Parathyroid adenoma (tissue), 2 donors: ENCODE results near the gene BCO1.

Experiments
- H2AFZ ChIP-seq: fragments of 300-600 bp; sonication (generic); one replicate; pipeline ENCODE4 v1.7.0; 2017; ENCODE audit warnings: antibody characterized with exemption, mild to moderate bottlenecking
- H3K27ac ChIP-seq: fragments of 300-600 bp; sonication (generic); one replicate; pipeline ENCODE4 v1.7.0; 2017
- H3K27me3 ChIP-seq: fragments of 300-600 bp; sonication (generic); one replicate; pipeline ENCODE4 v1.7.0; 2017; ENCODE audit warnings: low read length; ENCODE audit not compliant: control insufficient read depth, insufficient read depth
- H3K36me3 ChIP-seq: fragments of 300-600 bp; sonication (generic); one replicate; pipeline ENCODE4 v1.7.0; 2017; ENCODE audit warnings: low read length; ENCODE audit not compliant: control insufficient read depth, insufficient read depth
- H3K4me1 ChIP-seq: fragments of 300-600 bp; sonication (generic); one replicate; pipeline ENCODE4 v1.7.0; 2017; ENCODE audit warnings: control low read depth
- H3K4me2 ChIP-seq: fragments of 300-600 bp; sonication (generic); one replicate; pipeline ENCODE4 v1.7.0; 2017; ENCODE audit warnings: low read length
- H3K4me3 ChIP-seq: fragments of 300-600 bp; sonication (generic); one replicate; pipeline ENCODE4 v1.7.0; 2017; ENCODE audit warnings: low read depth, low read length
- H3K79me2 ChIP-seq: fragments of 300-600 bp; sonication (generic); one replicate; pipeline ENCODE4 v1.7.0; 2017; ENCODE audit warnings: control low read depth
- H3K9ac ChIP-seq: fragments of 300-600 bp; sonication (generic); one replicate; pipeline ENCODE4 v1.7.0; 2017; ENCODE audit warnings: mild to moderate bottlenecking
- H3K9me3 ChIP-seq: fragments of 300-600 bp; sonication (generic); one replicate; pipeline ENCODE4 v1.7.0; 2017; ENCODE audit warnings: low read length; ENCODE audit not compliant: control insufficient read depth
- TF ChIP-seq, protein P1 (sequence below): fragments of 300-600 bp; sonication (generic); IDR thresholded peaks from one replicate; pipeline ENCODE4 v1.7.0; 2017; ENCODE audit warnings: antibody characterized with exemption, mild to moderate bottlenecking
- donor health status: primary hyperparathyroidism.

BCO1 gene

GRCh38 chr16:81275064-81275532 is 36.6 kb downstream of the BCO1 start:
- Histone ChIP-seq H3K4me1 (no peaks in the 10 kb centered on the region), H3K9me3 (no peaks in the 10 kb centered on the region), H3K4me3 (no peak overlapping the region), H3K27ac (no peak overlapping the region), H3K79me2 (no peaks in the 10 kb centered on the region), H2AFZ (no peak overlapping the region), H3K27me3 (no peaks in the 10 kb centered on the region), H3K36me3 (no peaks in the 10 kb centered on the region), H3K9ac (no peak overlapping the region), H3K4me2 (no peak overlapping the region)
- TF ChIP-seq, protein P1, sequence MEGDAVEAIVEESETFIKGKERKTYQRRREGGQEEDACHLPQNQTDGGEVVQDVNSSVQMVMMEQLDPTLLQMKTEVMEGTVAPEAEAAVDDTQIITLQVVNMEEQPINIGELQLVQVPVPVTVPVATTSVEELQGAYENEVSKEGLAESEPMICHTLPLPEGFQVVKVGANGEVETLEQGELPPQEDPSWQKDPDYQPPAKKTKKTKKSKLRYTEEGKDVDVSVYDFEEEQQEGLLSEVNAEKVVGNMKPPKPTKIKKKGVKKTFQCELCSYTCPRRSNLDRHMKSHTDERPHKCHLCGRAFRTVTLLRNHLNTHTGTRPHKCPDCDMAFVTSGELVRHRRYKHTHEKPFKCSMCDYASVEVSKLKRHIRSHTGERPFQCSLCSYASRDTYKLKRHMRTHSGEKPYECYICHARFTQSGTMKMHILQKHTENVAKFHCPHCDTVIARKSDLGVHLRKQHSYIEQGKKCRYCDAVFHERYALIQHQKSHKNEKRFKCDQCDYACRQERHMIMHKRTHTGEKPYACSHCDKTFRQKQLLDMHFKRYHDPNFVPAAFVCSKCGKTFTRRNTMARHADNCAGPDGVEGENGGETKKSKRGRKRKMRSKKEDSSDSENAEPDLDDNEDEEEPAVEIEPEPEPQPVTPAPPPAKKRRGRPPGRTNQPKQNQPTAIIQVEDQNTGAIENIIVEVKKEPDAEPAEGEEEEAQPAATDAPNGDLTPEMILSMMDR, result no peak

DNA sequence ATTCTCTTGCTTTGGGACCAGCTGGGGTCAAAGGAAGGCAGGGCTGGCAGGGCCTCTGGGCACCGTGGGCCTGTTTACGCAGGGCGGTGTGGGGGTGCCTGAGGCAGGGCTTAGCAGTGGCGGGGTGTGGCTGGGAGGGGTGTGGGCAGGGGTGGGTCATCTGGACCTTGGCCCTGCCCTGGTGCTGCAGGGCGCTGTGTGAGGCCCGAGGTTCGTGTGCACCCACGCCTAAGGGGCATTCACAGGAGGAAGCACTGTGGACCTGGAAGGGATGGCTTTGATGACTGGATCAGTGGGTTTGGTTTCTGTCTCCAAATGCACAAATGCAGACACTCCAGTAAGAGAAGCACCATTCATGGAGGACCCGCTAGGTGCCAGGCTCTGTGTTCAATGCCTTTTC is 37.3 kb downstream of the BCO1 start:
- Histone ChIP-seq H3K4me1 (no peaks in the 10 kb centered on the region), H3K9me3 (no peaks in the 10 kb centered on the region), H3K36me3 (no peaks in the 10 kb centered on the region), H3K79me2 (no peaks in the 10 kb centered on the region), H3K4me3 (no peak overlapping the region), H3K9ac (no peak overlapping the region), H3K27me3 (no peaks in the 10 kb centered on the region), H2AFZ (no peak overlapping the region), H3K27ac (no peak overlapping the region), H3K4me2 (no peak overlapping the region)
- TF ChIP-seq, protein P1, result no peak

DNA sequence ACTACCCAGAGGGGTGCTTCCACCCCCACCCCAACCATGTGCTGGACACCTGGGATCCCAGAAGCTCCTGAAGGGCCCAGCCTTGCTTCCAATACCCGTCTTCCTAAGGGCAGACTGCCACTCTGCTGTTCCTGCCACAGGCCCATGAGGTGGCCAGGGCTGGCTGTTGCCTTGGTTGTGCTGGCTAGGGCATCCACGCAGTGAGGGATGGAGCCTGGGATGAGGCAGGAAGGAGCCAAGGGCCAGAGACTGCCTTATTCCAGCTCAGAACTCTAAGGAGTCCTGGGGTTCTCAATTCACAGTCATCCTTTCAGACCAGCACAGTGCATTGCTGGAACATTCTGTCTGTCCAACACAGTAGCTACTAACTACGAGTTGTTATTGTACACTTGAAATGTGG is 37.8 kb downstream of the BCO1 start:
- Histone ChIP-seq H2AFZ (no peak overlapping the region), H3K9me3 (no peaks in the 10 kb centered on the region), H3K4me3 (no peak overlapping the region), H3K27ac (no peak overlapping the region), H3K27me3 (no peaks in the 10 kb centered on the region), H3K36me3 (no peaks in the 10 kb centered on the region), H3K79me2 (no peaks in the 10 kb centered on the region), H3K9ac (no peak overlapping the region), H3K4me2 (no peak overlapping the region), H3K4me1 (no peaks in the 10 kb centered on the region)
- TF ChIP-seq, protein P1, result no peak

- Histone ChIP-seq H3K27ac (no peak overlapping the region), H3K79me2 (no peaks in the 10 kb centered on the region), H3K4me2 (no peak overlapping the region), H3K4me1 (no peaks in the 10 kb centered on the region), H3K9ac (no peak overlapping the region), H3K4me3 (no peak overlapping the region), H2AFZ (no peak overlapping the region), H3K27me3 (no peaks in the 10 kb centered on the region), H3K36me3 (no peaks in the 10 kb centered on the region), H3K9me3 (no peaks in the 10 kb centered on the region)
- TF ChIP-seq, protein P1, result no peak
These were observed 39.1 kb downstream of the BCO1 start for GRCh38 chr16:81277541-81278080.

DNA sequence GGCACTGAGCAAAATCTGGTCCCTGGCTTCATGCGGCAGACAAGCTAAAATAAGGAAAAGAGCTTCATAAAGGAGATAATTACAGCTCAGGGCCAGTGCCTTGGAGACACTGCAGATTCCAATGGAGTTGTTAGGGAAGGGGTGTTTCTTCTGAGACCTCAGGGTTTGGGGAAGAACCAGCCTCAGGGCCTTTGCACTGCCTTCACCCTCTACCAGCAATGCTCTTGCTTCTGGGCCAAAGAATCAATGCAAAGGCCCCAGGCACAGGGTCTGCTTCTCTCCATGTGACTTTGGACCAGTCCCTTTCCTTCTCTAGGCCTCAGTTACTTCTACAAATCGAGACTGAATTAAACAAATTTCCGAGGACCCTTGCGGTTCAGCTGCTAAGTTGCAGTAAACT is 40.0 kb downstream of the BCO1 start:
- no peaks in the 10 kb centered on the region for H3K79me2 ChIP-seq
- H3K9me3 ChIP-seq, result no peaks in the 10 kb centered on the region
- no peak overlapping the region for H3K4me3 ChIP-seq
- TF ChIP-seq, protein P1, result no peak
- H3K9ac ChIP-seq, result no peak overlapping the region
- no peaks in the 10 kb centered on the region for H3K4me1 ChIP-seq
- H3K27me3 ChIP-seq, result no peaks in the 10 kb centered on the region
- H3K4me2 ChIP-seq, result no peak overlapping the region
- no peak overlapping the region for H3K27ac ChIP-seq
- H3K36me3 ChIP-seq, result no peaks in the 10 kb centered on the region
- no peak overlapping the region for H2AFZ ChIP-seq
